ENCODE measurements around the gene ATP5MK.
A peak's percentile ranks its signal among the peaks of the same experiment; 100 is the strongest.

DNA sequence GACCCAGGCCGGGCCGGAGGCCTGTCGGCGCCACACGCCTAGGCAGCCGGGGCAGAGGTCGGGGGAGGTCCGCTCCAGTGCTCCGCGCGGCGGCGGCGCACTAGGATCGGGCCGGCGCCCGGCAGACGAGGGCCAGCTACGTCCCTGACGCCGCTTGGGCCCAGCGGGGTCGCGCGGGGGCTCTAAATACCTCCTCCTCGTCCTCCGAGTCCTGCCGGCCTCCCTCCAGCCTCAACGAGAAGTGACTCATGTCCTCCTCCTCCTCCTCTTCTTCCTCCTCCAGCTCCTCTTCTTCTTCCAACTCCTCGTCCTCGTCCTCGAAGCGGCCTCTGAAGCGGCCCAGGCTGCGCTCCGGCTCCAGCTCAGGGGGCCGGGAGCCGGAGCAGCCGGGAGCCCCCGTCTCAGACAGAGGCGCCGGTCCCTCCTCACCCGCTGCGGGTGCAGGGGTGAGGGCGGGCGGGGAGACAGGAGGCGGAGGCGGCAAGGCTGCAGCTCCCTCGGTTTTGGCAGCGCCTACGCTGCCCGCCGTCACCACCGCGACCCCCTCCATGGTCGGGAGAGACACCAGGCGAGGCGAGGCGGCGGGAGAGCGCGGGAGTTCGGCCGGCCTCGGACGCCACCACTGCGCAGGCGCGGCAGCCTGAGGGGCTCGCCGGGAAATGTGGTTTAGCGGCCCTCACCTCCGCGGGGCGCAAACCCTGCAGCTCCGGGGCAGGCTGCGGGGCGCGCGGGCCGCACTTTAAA is 45.6 kb downstream of the ATP5MK start, which contains the start of gene PCGF6:
- TF ChIP-seq MAX (IDR thresholded peaks at IDR 0.05; ENCODE audit: low read depth) (peak; percentile 56), CTCF (IDR thresholded peaks at IDR 0.05) (0 out of 2 replicates have a peak, but pooled peaks have one; percentile 16), FOXJ3 (CRISPR knock-in tag; IDR thresholded peaks at IDR 0.05) (no peak), ELF1 (IDR thresholded peaks at IDR 0.05) (no peak), POLR2AphosphoS5 (IDR thresholded peaks at IDR 0.05; ENCODE audit: low read depth, low read length) (peak; percentile 55), TAF1 (IDR thresholded peaks at IDR 0.05; ENCODE audit: borderline replicate concordance, low read depth, low read length) (no peak), FOXM1 (IDR thresholded peaks at IDR 0.05; ENCODE audit: low read depth) (no peak), SIN3A (IDR thresholded peaks at IDR 0.05; ENCODE audit: borderline replicate concordance, low read depth, low read length) (peak; percentile 70; the same call in 1 of the 2 replicates)
